RWPE2 (cell line): ENCODE data around the gene KIAA1328.
"Not testable (repeated sequence)": the region's sequence is repeated elsewhere in the genome, so short reads cannot be mapped to it uniquely, and the experiment has no call there.

Experiments used
- ATAC-seq: fragments of 200-7000 bp; cut with Tn5 transposase; 3 replicates; pipeline ENCODE4 v1.9.1; 2021; ENCODE audit warnings: low read depth
- DNase-seq: peaks from one replicate; pipeline ENCODE4 v3.0.0-alpha.2; 2020; ENCODE audit warnings: low spot score
- H3K27ac ChIP-seq: fragments of 450-650 bp; 2 replicates; pipeline ENCODE4 v1.5.1; 2017; ENCODE audit warnings: mild to moderate bottlenecking; ENCODE audit not compliant: poor library complexity, severe bottlenecking
- H3K27me3 ChIP-seq: fragments of 250-450 bp; sonication (Bioruptor Pico); 2 replicates; pipeline ENCODE4 v1.5.1; 2021; ENCODE audit warnings: mild to moderate bottlenecking, moderate library complexity; ENCODE audit not compliant: insufficient read depth, poor library complexity, severe bottlenecking
- H3K36me3 ChIP-seq: fragments of 250-450 bp; sonication (Bioruptor Pico); 2 replicates; pipeline ENCODE4 v1.5.1; 2020; ENCODE audit warnings: low read depth, mild to moderate bottlenecking, moderate library complexity
- H3K4me1 ChIP-seq: fragments of 250-450 bp; sonication (Bioruptor Pico); 2 replicates; pipeline ENCODE4 v1.5.1; 2021; ENCODE audit warnings: mild to moderate bottlenecking, moderate library complexity; ENCODE audit not compliant: insufficient read depth, poor library complexity, severe bottlenecking
- H3K4me3 ChIP-seq: fragments of 250-450 bp; sonication (Bioruptor Pico); 2 replicates; pipeline ENCODE4 v1.5.1; 2021; ENCODE audit warnings: mild to moderate bottlenecking, moderate library complexity; ENCODE audit not compliant: severe bottlenecking
- H3K9me3 ChIP-seq: fragments of 250-450 bp; sonication (Bioruptor Pico); 2 replicates; pipeline ENCODE4 v1.5.1; 2021; ENCODE audit warnings: mild to moderate bottlenecking, moderate library complexity; ENCODE audit not compliant: severe bottlenecking
- CTCF ChIP-seq: fragments of 450-650 bp; IDR thresholded peaks from one replicate; pipeline ENCODE4 v1.5.1; 2017; ENCODE audit warnings: mild to moderate bottlenecking, moderate library complexity; ENCODE audit not compliant: poor library complexity, severe bottlenecking

Gene KIAA1328

GRCh38 chr18:36901277-36901701, 72.4 kb downstream of the KIAA1328 start:
- H3K4me1 ChIP-seq: no peaks in the 10 kb centered on the region
- no peak for TF ChIP-seq CTCF
- H3K9me3 ChIP-seq: no peaks in the 10 kb centered on the region
- no peak overlapping the region for H3K4me3 ChIP-seq
- ATAC-seq: no peak
- H3K36me3 ChIP-seq: peaks cover 7% of the 10 kb centered on the region; the same call in 1 of the 2 replicates
- H3K27me3 ChIP-seq: no peaks in the 10 kb centered on the region
- no peak overlapping the region for H3K27ac ChIP-seq
- no peak for DNase-seq

- no peak for DNase-seq
- Histone ChIP-seq H3K27ac (no peak overlapping the region), H3K4me1 (no peaks in the 10 kb centered on the region), H3K4me3 (no peak overlapping the region), H3K36me3 (peaks cover 7% of the 10 kb centered on the region; the same call in 1 of the 2 replicates), H3K27me3 (no peaks in the 10 kb centered on the region), H3K9me3 (no peaks in the 10 kb centered on the region)
- ATAC-seq: no peak
- no peak for TF ChIP-seq CTCF
Measured at GRCh38 chr18:36903215-36903928, 74.4 kb downstream of the KIAA1328 start.

GRCh38 chr18:36905571-36905970, 76.6 kb downstream of the KIAA1328 start:
- no peak for TF ChIP-seq CTCF
- H3K36me3 ChIP-seq: no peaks in the 10 kb centered on the region
- H3K4me1 ChIP-seq: no peaks in the 10 kb centered on the region
- no peak overlapping the region for H3K27ac ChIP-seq
- no peaks in the 10 kb centered on the region for H3K9me3 ChIP-seq
- H3K27me3 ChIP-seq: no peaks in the 10 kb centered on the region
- H3K4me3 ChIP-seq: no peak overlapping the region
- DNase-seq: no peak
- no peak for ATAC-seq

GRCh38 chr18:36909282-36909681, 80.4 kb downstream of the KIAA1328 start:
- H3K36me3 ChIP-seq, H3K4me3 ChIP-seq, DNase-seq, ATAC-seq, H3K9me3 ChIP-seq, H3K27me3 ChIP-seq, H3K4me1 ChIP-seq, H3K27ac ChIP-seq: not testable (repeated sequence)

- no peak for DNase-seq
- Histone ChIP-seq H3K9me3 (no peaks in the 10 kb centered on the region), H3K36me3 (no peaks in the 10 kb centered on the region), H3K4me3 (no peak overlapping the region), H3K27ac (no peak overlapping the region), H3K4me1 (no peaks in the 10 kb centered on the region), H3K27me3 (no peaks in the 10 kb centered on the region)
- ATAC-seq: no peak
- no peak for TF ChIP-seq CTCF
Measured at GRCh38 chr18:36912887-36913286, 84.0 kb downstream of the KIAA1328 start.
